HG03442 (cell line): ENCODE measurements around the gene HIPK3.
A peak's percentile ranks its signal among the peaks of the same experiment; 100 is the strongest.
"Not testable (repeated sequence)": the region's sequence is repeated elsewhere in the genome, so short reads cannot be mapped to it uniquely, and the experiment has no call there.

Source experiments
- ATAC-seq: cut with Tn5 transposase; IDR thresholded peaks from one replicate; pipeline ENCODE4 v1.9.1; 2021; ENCODE audit warnings: mild to moderate bottlenecking, moderate library complexity; ENCODE audit not compliant: unreplicated experiment

Gene HIPK3

DNA sequence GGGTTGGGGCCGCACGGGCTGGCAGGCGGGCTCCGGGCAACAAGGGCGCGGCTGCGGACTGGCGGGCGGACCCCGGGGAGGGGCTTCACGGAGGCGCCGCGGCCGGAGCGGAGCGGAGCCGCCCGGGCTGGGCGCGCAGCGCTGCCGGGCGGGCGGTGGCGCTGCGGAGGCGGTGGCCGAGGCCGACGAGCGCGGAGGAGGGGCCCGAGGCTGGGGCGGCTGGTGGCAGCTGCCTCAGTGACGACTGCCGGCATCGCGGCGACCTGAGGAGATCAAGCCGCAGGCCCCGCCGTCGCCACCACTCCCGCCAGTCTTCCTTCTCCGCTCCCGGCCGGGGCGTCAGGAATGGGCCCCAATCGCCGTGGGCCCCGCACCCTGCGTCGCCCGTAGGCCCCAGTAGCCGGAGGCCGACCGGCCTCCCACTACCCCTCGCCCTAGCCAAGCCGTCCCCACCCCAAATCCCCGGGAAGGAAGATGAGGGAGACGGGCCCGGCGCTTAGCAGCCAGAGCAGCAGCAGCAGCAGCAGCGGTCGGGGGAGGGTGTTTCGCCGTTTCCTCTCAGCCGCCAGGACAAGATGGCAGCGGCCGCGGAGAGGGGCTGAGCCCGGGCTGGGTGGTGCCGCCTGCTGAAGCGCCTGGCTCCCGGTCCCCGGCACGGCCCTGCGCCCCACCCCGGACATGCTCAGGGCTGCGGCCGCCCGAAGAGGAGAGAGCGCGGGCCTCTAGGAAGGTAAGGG, at the start of gene HIPK3:
Gene HIPK3, plus strand, starts transcription at position 222 of the 737 bp plus-strand sequence.
- ATAC-seq, result peak; percentile 77

DNA sequence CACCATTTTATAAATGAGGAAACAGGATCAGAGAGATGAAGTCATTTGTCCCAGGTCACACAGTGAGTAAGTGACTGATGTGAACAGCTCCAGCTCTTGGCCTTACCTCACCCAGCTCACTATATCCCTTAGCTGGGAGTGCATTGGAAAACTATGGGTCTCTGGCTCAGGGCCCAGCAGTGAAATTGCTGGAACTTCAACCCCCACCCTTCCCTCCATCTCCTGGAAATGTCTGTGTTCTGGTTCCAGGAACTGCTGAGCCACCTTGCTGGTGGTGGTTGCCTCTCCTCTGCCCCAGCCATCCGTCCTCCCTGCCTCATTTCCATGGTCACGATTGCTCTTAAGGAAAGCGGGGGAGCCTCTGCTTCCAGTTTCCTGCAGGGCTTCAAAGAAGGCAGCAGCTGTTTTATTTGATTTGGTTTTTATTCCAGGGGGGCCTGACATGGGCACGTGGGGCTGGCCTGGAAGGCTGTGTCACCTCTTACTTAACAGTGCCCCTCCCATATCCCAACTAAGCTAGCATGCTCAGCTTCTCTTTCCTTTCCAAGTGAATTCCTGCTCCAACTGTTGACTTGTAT, 49.7 kb upstream of the HIPK3 start:
- ATAC-seq, result no peak

- ATAC-seq, result no peak
These were observed 49.0 kb upstream of the HIPK3 start for GRCh38 chr11:33208150-33208549.

GRCh38 chr11:33211153-33211552, 46.0 kb upstream of the HIPK3 start:
- no peak for ATAC-seq

- ATAC-seq, result no peak
These were observed 45.6 kb upstream of the HIPK3 start for GRCh38 chr11:33211580-33211979.

- ATAC-seq, result no peak
These were observed 43.0 kb upstream of the HIPK3 start for GRCh38 chr11:33214187-33214586.

DNA sequence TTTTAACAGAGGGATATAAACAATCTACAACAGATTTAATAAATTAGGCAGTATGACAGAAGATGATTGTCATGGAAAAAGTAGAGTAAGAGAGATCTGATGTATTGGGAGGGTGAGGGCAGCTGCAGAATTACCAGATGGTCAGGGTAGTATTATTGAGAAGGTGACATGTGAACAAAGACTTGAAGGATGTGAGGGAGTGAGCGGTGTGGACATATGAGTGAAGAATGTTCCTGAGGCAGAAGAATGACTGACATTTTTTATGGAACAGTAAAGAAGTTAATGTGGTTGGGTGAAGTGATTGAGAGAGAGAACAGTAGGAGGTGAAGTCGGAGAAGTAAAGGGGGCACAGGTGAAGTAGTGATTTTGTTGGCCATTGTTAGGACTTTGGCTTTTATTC, 42.4 kb upstream of the HIPK3 start:
- no peak for ATAC-seq

DNA sequence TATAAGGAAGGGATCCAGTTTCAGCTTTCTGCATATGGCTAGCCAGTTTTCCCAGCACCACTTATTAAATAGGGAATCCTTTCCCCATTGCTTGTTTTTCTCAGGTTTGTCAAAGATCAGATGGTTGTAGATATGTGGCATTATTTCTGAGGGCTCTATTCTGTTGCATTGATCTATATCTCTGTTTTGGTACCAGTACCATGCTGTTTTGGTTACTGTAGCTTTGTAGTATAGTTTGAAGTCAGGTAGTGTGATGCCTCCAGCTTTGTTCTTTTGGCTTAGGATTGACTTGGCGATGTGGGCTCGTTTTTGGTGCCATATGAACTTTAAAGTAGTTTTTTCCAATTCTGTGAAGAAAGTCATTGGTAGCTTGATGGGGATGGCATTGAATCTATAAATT, 40.5 kb upstream of the HIPK3 start:
- not testable (repeated sequence) for ATAC-seq

DNA sequence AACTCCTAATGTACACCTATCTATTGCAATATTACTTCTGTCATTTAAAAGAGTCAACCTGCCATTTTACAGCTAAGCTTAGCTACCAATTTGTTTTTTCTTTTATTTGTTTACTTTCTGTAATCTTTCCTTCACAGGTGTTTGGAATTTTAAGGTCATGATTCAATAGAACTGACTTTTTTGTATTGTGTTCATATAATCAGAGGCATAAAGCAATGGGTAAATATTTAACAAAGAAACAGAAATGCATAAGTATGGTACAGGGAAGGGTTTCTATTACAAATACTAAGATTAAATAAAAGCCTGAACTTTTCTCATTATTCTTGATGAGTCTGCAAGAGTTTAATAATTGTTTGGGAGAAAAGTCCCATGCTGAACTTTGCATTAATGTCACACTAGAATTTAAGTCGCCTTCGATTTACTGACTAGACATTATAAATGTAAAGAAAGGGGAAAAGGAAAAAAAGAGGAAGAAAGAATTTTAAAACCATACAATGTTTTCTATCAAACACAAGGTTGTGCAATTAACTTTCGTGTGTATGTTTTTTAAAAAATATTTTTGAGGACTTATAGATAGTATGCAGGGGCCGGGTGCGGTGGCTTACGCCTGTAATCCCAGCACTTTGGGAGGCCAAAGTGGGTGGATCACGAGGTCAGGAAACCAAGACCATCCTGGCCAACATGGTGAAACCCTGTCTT, 35.0 kb upstream of the HIPK3 start:
- ATAC-seq, result no peak

- no peak for ATAC-seq
These were observed 31.8 kb upstream of the HIPK3 start for GRCh38 chr11:33225371-33225770.

- no peak for ATAC-seq
These were observed 29.5 kb upstream of the HIPK3 start for GRCh38 chr11:33227578-33228261.

DNA sequence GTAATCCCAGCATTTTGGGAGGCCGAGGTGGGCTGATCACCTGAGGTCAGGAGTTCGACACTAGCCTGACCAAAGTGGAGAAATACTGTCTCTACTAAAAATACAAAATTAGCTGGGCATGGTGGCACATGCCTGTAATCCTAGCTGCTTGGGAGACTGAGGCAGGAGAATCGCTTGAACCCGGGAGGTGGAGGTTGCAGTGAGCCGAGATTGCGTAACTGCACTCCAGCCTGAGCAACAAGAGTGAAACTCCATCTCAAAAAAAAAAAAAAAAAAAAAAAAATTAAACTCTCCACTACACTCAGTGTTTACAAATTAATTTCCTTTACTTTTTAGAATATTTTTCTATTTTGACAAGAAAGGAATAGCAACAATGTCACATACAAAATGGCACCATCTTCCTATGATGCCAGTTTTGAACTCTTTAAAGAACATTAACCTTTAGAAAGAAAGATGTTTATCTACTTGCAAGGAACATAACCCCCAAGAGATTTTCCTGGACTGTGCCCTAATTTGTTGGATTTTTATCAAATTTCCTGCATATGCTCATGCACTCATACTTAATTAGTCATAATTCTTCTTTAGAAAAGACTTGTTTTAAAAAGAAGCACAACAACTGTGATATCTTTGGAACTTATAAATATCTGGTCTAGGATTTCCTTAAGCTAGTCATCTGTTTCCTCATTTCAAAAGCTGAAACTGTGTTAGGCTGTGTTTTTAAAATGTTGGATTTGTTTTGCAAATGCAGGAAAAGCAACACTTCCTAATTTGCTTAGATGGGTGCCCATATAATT, 22.6 kb upstream of the HIPK3 start:
- ATAC-seq, result no peak

GRCh38 chr11:33237039-33237597, 20.1 kb upstream of the HIPK3 start:
- ATAC-seq, result no peak

- ATAC-seq, result no peak
These were observed 14.6 kb upstream of the HIPK3 start for GRCh38 chr11:33242575-33242974.

- ATAC-seq, result not testable (repeated sequence)
These were observed 13.5 kb upstream of the HIPK3 start for GRCh38 chr11:33243654-33244053.

GRCh38 chr11:33248416-33248971, 8.7 kb upstream of the HIPK3 start:
- no peak for ATAC-seq

DNA sequence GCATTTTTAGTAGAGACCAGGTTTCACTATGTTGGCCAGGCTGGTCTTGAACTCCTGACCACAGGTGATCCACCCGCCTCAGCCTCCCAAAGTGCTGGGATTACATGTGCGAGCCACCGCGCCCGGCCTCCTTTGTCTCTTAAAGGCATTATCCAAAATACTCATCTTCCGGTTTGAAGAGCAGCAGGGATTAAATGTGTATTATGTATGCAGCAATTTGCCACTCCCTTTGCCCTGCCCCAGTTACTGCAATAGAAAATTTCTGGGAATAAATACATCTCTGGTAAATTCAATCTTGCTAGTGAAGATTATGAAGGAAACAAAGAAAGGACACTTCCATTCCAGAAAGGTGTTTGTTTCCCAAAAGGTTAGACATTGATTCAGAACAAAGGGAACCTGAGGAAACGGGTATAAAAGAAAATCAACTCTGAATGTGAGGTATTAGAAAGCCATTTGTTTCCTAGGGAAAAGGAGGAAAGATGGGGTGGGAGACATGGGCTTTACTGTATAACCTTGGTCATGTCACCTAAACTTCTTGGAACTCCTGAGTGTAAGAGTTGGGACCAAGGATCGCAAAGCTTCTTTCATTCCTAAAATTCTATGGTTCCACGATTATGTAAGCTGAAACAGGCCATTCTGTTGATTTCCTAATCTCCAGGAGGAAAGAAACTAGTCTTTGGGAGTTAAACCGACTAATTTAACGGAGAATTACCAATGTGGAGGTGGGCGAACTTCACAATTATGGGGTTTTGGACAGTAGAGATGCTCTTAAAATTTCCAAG, 959 bp upstream of the HIPK3 start:
- ATAC-seq, result no peak

- no peak for ATAC-seq
These were observed 395 bp upstream of the HIPK3 start for GRCh38 chr11:33256813-33257159.

- ATAC-seq, result peak; percentile 32
These were observed 883 bp downstream of the HIPK3 start for GRCh38 chr11:33257897-33258630.
